Peyer's patch (tissue), 4 donors: ENCODE data around the gene DBX1. TPM values are rescaled to one million over a fixed set of nuclear protein-coding genes. Genes with fewer than 3 reads are reported as not detected.

ENCODE experiments used
- DNase-seq, 3 donors: peaks; one replicate each; pipeline ENCODE4 v3.0.0-alpha.2; 2017 to 2019
- H3K27ac ChIP-seq, 4 donors: fragments of 200-600 bp; sonication (generic); one replicate each; pipeline ENCODE4 v1.5.1; 2016 to 2019
- H3K27me3 ChIP-seq, 2 donors: fragments of 200-600 bp; sonication (generic); one replicate each; pipeline ENCODE4 v1.5.1; 2019
- H3K36me3 ChIP-seq, 3 donors: fragments of 200-600 bp; sonication (generic); one replicate each; pipeline ENCODE4 v1.5.1; 2016 to 2019
- H3K4me1 ChIP-seq, 4 donors: fragments of 200-600 bp; sonication (generic); one replicate each; pipeline ENCODE4 v1.5.1; 2016 to 2019
- H3K4me3 ChIP-seq, 4 donors: fragments of 200-600 bp; sonication (generic); 1 replicate in 3 of 4; 2 replicates in 1 of 4; pipeline ENCODE4 v1.5.1; 2016 to 2019; ENCODE audit warnings: mild to moderate bottlenecking in 1 of 4
- H3K9me3 ChIP-seq, 4 donors: fragments of 200-600 bp; sonication (generic); one replicate each; pipeline ENCODE4 v1.5.1; 2016 to 2019; ENCODE audit warnings: mild to moderate bottlenecking in 1 of 4
- CTCF ChIP-seq, 6 experiments: fragments of 450-650 bp in 4 of 6; fragments of 200-600 bp in 2 of 6; sonication (generic) in 1 of 6; IDR thresholded peaks; one replicate each; pipeline ENCODE4 v1.5.1; 2017 to 2019; ENCODE audit warnings: antibody characterized with exemption in 6 of 6, mild to moderate bottlenecking in 3 of 6, moderate library complexity in 1 of 6
- POLR2A ChIP-seq, 2 donors: fragments of 450-650 bp; IDR thresholded peaks; one replicate each; pipeline ENCODE4 v1.5.1; 2017; ENCODE audit warnings: antibody characterized with exemption in 2 of 2, mild to moderate bottlenecking in 2 of 2, moderate library complexity in 2 of 2
- total RNA-seq, 4 donors: library from RNA; depleted of rRNA; stranded (reverse); fragments of >200 nt; gene quantifications; one replicate each; pipeline ENCODE4 v1.1.0, GENCODE V29; 2016

Gene DBX1
- total RNA-seq, 4 donors from 2014 or later, result not detected

GRCh38 chr11:20116825-20117224 is 43.5 kb downstream of the DBX1 start:
- Histone ChIP-seq H3K36me3 (peaks cover 0 to 15% (median 0%) of the 10 kb centered on the region in 3 donors), H3K9me3 (no peaks in the 10 kb centered on the region), H3K27me3 (no peaks in the 10 kb centered on the region), H3K4me1 (peaks cover 0 to 13% (median 0%) of the 10 kb centered on the region in 4 donors), H3K4me3 (no peak overlapping the region), H3K27ac (no peak overlapping the region)
- no peak for DNase-seq
- TF ChIP-seq POLR2A (IDR thresholded peaks at IDR 0.05) (no peak), CTCF (IDR thresholded peaks at IDR 0.05) (no peak)

- no peak for DNase-seq
- Histone ChIP-seq H3K4me1 (peaks cover 0 to 23% (median 0%) of the 10 kb centered on the region in 4 donors), H3K9me3 (no peaks in the 10 kb centered on the region), H3K4me3 (no peak overlapping the region), H3K27ac (no peak overlapping the region), H3K27me3 (no peaks in the 10 kb centered on the region), H3K36me3 (peaks cover 0 to 15% (median 0%) of the 10 kb centered on the region in 3 donors)
- TF ChIP-seq CTCF (IDR thresholded peaks at IDR 0.05) (no peak), POLR2A (IDR thresholded peaks at IDR 0.05) (no peak)
Measured at GRCh38 chr11:20114588-20114987, 45.7 kb downstream of the DBX1 start.

- Histone ChIP-seq H3K27ac (peak overlapping the region in 2 of 4 donors; percentile 69 to 78), H3K4me1 (peaks cover 0 to 23% (median 0%) of the 10 kb centered on the region in 4 donors)
Measured at GRCh38 chr11:20113149-20113438, 47.2 kb downstream of the DBX1 start.

GRCh38 chr11:20112291-20113148 is 47.8 kb downstream of the DBX1 start:
- Histone ChIP-seq H3K4me1 (peaks cover 0 to 23% (median 0%) of the 10 kb centered on the region in 4 donors), H3K36me3 (peaks cover 0 to 14% (median 0%) of the 10 kb centered on the region in 3 donors), H3K27ac (peak overlapping the region in 2 of 4 donors; percentile 69 to 78), H3K4me3 (peak overlapping the region in 2 of 4 donors; percentile 10 to 26), H3K9me3 (no peaks in the 10 kb centered on the region), H3K27me3 (no peaks in the 10 kb centered on the region)
- TF ChIP-seq CTCF (IDR thresholded peaks at IDR 0.05) (peak in 1 of 6 experiments; percentile 8), POLR2A (IDR thresholded peaks at IDR 0.05) (peak in 1 of 2 donors; percentile 30)
- DNase-seq, result peak; percentile 18 to 87 (median 87)

More at GRCh38 chr11:20113149-20113438, 47.2 kb downstream of the DBX1 start:
- Histone ChIP-seq H3K4me3 (no peak overlapping the region), H3K9me3 (no peaks in the 10 kb centered on the region), H3K27me3 (no peaks in the 10 kb centered on the region), H3K36me3 (peaks cover 0 to 15% (median 0%) of the 10 kb centered on the region in 3 donors)
- no peak for DNase-seq
- TF ChIP-seq CTCF (IDR thresholded peaks at IDR 0.05) (no peak), POLR2A (IDR thresholded peaks at IDR 0.05) (no peak)

- Histone ChIP-seq H3K27ac (peak overlapping the region in 2 of 4 donors; percentile 69 to 78), H3K36me3 (peaks cover 0 to 11% (median 0%) of the 10 kb centered on the region in 3 donors), H3K4me1 (peaks cover 0 to 23% (median 0%) of the 10 kb centered on the region in 4 donors), H3K27me3 (no peaks in the 10 kb centered on the region), H3K4me3 (no peak overlapping the region), H3K9me3 (no peaks in the 10 kb centered on the region)
- no peak for TF ChIP-seq POLR2A (IDR thresholded peaks at IDR 0.05)
- TF ChIP-seq CTCF (IDR thresholded peaks at IDR 0.05), result no peak
- DNase-seq, result no peak
Measured at GRCh38 chr11:20111871-20112270, 48.4 kb downstream of the DBX1 start.
